Lower leg skin (tissue), 4 donors: ENCODE measurements around the gene BNC2. TPM values are rescaled to one million over a fixed set of nuclear protein-coding genes. Genes with fewer than 3 reads are reported as not detected.
"Not testable (repeated sequence)": the region's sequence is repeated elsewhere in the genome, so short reads cannot be mapped to it uniquely, and the experiment has no call there.

Experiments used
- DNase-seq, 2 donors: peaks; one replicate each; pipeline ENCODE4 v3.0.0-alpha.2; 2019; ENCODE audit warnings: low spot score in 2 of 2
- H3K4me3 ChIP-seq: fragments of 200-600 bp; sonication (generic); 2 replicates; pipeline ENCODE4 v1.5.1; 2017; ENCODE audit warnings: mild to moderate bottlenecking, low read depth; ENCODE audit not compliant: poor library complexity, severe bottlenecking
- CTCF ChIP-seq, 3 donors: fragments of 450-650 bp; IDR thresholded peaks; one replicate each; pipeline ENCODE4 v1.5.1; 2016; ENCODE audit warnings: antibody characterized with exemption in 3 of 3, mild to moderate bottlenecking in 3 of 3, moderate library complexity in 2 of 3
- POLR2A ChIP-seq, 2 donors: fragments of 450-650 bp; IDR thresholded peaks; one replicate each; pipeline ENCODE4 v1.6.1; 2016 to 2017; ENCODE audit warnings: antibody characterized with exemption in 2 of 2, mild to moderate bottlenecking in 1 of 2, moderate library complexity in 1 of 2
- WGBS, 2 donors: methylation state at CpG; one replicate each; pipeline ENCODE4 v1.1.5; 2018; 5-methylcytosine and 5-hydroxymethylcytosine counted together
- intact Hi-C: fragments of 100-400 bp; cut with DNase I; formaldehyde crosslinking; loops from one replicate; pipeline ENCODE4 v1.15.0; 2023; ENCODE audit warnings: low total_unique reads
- total RNA-seq, 4 donors: library from RNA; depleted of rRNA; stranded (reverse); fragments of >200 nt; gene quantifications; one replicate each; pipeline ENCODE4 v1.1.0, GENCODE V29; 2016

The BNC2 gene
- total RNA-seq: 1 to 10 TPM; 1.7 to 8.5 (median 3.7) TPM

GRCh38 chr9:16870596-16871335 is at the start of gene BNC2:
Gene BNC2 (minus strand): TSS chr9:16870670. CDS start chr9:16870648, 22 bp downstream.
- H3K4me3 ChIP-seq: peak within 1 kb of the TSS; percentile 60
- peak; percentile 24 to 86 for DNase-seq
- 1 to 2% methylated on average over 53 to 58 of the region's 58 CpGs for WGBS, 2 donors
- intact Hi-C loops: no loop called here
- TF ChIP-seq CTCF (IDR thresholded peaks at IDR 0.05): no peak
- TF ChIP-seq POLR2A (IDR thresholded peaks at IDR 0.05): no peak

- 75 to 77% methylated on average over 4 of the region's 4 CpGs for WGBS, 2 donors
- intact Hi-C loops: no loop called here
- no peak for DNase-seq
- no peak overlapping the region for H3K4me3 ChIP-seq
- TF ChIP-seq CTCF (IDR thresholded peaks at IDR 0.05) (no peak), POLR2A (IDR thresholded peaks at IDR 0.05) (no peak)
Observed at GRCh38 chr9:16918920-16919319, 48.5 kb upstream of the BNC2 start.

- WGBS, 2 donors: 80 to 87% methylated on average over 6 of the region's 6 CpGs
- H3K4me3 ChIP-seq: no peak overlapping the region
- TF ChIP-seq CTCF (IDR thresholded peaks at IDR 0.05): no peak
- intact Hi-C loops: no loop called here
- no peak for DNase-seq
Observed at GRCh38 chr9:16915126-16915831, 44.8 kb upstream of the BNC2 start.

GRCh38 chr9:16912197-16912596 is 41.7 kb upstream of the BNC2 start:
- 58 to 63% methylated on average over 2 of the region's 2 CpGs for WGBS, 2 donors
- DNase-seq: no peak
- TF ChIP-seq CTCF (IDR thresholded peaks at IDR 0.05) (no peak), POLR2A (IDR thresholded peaks at IDR 0.05) (no peak)
- intact Hi-C loops: no loop called here
- no peak overlapping the region for H3K4me3 ChIP-seq

GRCh38 chr9:16908206-16908605 is 37.7 kb upstream of the BNC2 start:
- intact Hi-C loops, H3K4me3 ChIP-seq, DNase-seq: not testable (repeated sequence)

GRCh38 chr9:16904655-16905054 is 34.2 kb upstream of the BNC2 start:
- WGBS, 2 donors: 79 to 86% methylated on average over 4 of the region's 4 CpGs
- intact Hi-C loops: no loop called here

More at GRCh38 chr9:16904655-16905054, 34.2 kb upstream of the BNC2 start:
- no peak overlapping the region for H3K4me3 ChIP-seq
- TF ChIP-seq CTCF (IDR thresholded peaks at IDR 0.05): no peak
- no peak for TF ChIP-seq POLR2A (IDR thresholded peaks at IDR 0.05)
- DNase-seq: no peak
